Measurements from ENCODE around the gene TMEM163.

Gene TMEM163

DNA sequence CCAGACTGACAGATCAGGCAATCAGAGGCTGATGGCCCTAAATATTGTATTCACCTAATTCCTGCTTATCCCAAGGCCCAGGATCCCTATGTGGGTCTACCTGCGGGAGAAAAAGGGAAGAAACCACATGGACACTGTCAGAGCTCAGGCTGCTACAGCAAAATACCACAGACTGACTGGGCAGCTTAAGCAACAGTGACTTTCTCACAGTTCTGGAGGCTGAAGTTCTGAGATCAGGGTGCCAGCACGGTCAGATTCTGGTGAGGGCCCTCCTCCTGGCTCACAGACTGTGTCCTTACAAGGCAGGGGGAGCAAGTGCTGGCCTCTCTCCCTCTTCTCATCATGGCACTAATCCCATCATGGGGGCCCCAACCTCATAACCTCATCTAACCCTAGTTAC is 181.7 kb downstream of the TMEM163 start:
- H2BK5ac ChIP-seq (ENCODE audit: low read depth, low read length, poor library complexity) = no peak overlapping the region
- no peaks in the 10 kb centered on the region for H3K9me3 ChIP-seq (ENCODE audit: insufficient read depth, low read depth, low read length)
- no peaks in the 10 kb centered on the region for H3K27me3 ChIP-seq (ENCODE audit: insufficient read depth, low read length)
- peak; percentile 75 to 81 for DNase-seq
- no peak overlapping the region for H2BK120ac ChIP-seq (ENCODE audit: insufficient read depth, low read length, poor library complexity)
- H3K4me2 ChIP-seq (ENCODE audit: low read length) = no peak overlapping the region
- H3K9ac ChIP-seq (ENCODE audit: low read length) = no peak overlapping the region
- H3K4me3 ChIP-seq (ENCODE audit: low read depth, low read length) = no peak overlapping the region
- no CpG with 5 or more reads among the region's 2 CpGs for WGBS (ENCODE audit: extremely low coverage, insufficient coverage, insufficient read length)
- no peak overlapping the region for H3K4ac ChIP-seq (ENCODE audit: low read depth, low read length)
- H3K18ac ChIP-seq (ENCODE audit: low read length) = no peak overlapping the region
- H2AFZ ChIP-seq (ENCODE audit: insufficient read depth, low read length, poor library complexity) = no peak overlapping the region
- no peak overlapping the region for H4K8ac ChIP-seq (ENCODE audit: low read depth, low read length)
- H3K27ac ChIP-seq (ENCODE audit: low read depth, low read length) = no peak overlapping the region
- no peaks in the 10 kb centered on the region for H3K79me1 ChIP-seq (ENCODE audit: low read length)
- H2BK12ac ChIP-seq (ENCODE audit: low read length) = no peak overlapping the region
- H3K4me1 ChIP-seq (ENCODE audit: control insufficient read depth in 1 of 2, insufficient read depth in 2 of 2, low read length in 2 of 2) = no peaks in the 10 kb centered on the region
- no peak overlapping the region for H4K91ac ChIP-seq (ENCODE audit: low read depth, low read length)
- no peaks in the 10 kb centered on the region for H3K36me3 ChIP-seq (ENCODE audit: control insufficient read depth in 1 of 2, insufficient read depth in 2 of 2, low read length in 2 of 2)
- H3K14ac ChIP-seq (ENCODE audit: low read length) = no peak overlapping the region
- no peak overlapping the region for H2AK5ac ChIP-seq (ENCODE audit: low read length)
- H3K79me2 ChIP-seq (ENCODE audit: control insufficient read depth, insufficient read depth, low read length, poor library complexity) = no peaks in the 10 kb centered on the region
- H3K23ac ChIP-seq (ENCODE audit: low read length) = no peak overlapping the region
- H4K12ac ChIP-seq (ENCODE audit: low read depth, low read length) = no peak overlapping the region

DNA sequence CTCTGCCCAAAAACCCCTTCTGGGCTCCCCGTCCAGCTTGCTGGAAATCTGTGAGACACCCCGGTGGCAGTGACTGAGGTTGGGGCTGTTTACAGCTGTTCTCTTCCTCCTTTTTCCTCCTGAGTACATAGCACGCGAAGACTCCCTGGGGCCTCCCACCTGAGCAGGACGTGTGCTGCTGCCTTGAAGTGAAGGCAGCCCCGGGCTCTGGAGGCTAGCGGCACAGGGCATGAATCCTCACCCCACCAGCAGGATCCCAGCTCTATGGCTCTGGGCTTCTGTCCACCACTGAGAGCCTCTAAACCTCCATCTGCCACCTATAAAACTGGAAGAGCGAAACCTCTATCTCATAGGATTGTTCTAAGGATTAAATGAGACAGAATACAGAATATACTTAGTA is 182.5 kb downstream of the TMEM163 start:
- WGBS (ENCODE audit: extremely low coverage, insufficient coverage, insufficient read length) = no CpG with 5 or more reads among the region's 8 CpGs
- Histone ChIP-seq H3K4me1 (ENCODE audit: control insufficient read depth in 1 of 2, insufficient read depth in 2 of 2, low read length in 2 of 2) (no peaks in the 10 kb centered on the region), H4K91ac (ENCODE audit: low read depth, low read length) (no peak overlapping the region), H3K4ac (ENCODE audit: low read depth, low read length) (no peak overlapping the region), H3K79me2 (ENCODE audit: control insufficient read depth, insufficient read depth, low read length, poor library complexity) (no peaks in the 10 kb centered on the region), H3K4me3 (ENCODE audit: low read depth, low read length) (no peak overlapping the region), H2BK120ac (ENCODE audit: insufficient read depth, low read length, poor library complexity) (no peak overlapping the region), H2AK5ac (ENCODE audit: low read length) (no peak overlapping the region), H3K27ac (ENCODE audit: low read depth, low read length) (no peak overlapping the region), H3K27me3 (ENCODE audit: insufficient read depth, low read length) (no peaks in the 10 kb centered on the region), H3K18ac (ENCODE audit: low read length) (no peak overlapping the region), H3K23ac (ENCODE audit: low read length) (no peak overlapping the region), H4K12ac (ENCODE audit: low read depth, low read length) (no peak overlapping the region), H3K79me1 (ENCODE audit: low read length) (no peaks in the 10 kb centered on the region), H3K9me3 (ENCODE audit: insufficient read depth, low read depth, low read length) (no peaks in the 10 kb centered on the region), H3K4me2 (ENCODE audit: low read length) (no peak overlapping the region), H3K9ac (ENCODE audit: low read length) (no peak overlapping the region), H2AFZ (ENCODE audit: insufficient read depth, low read length, poor library complexity) (no peak overlapping the region), H4K8ac (ENCODE audit: low read depth, low read length) (no peak overlapping the region), H2BK12ac (ENCODE audit: low read length) (no peak overlapping the region), H3K14ac (ENCODE audit: low read length) (no peak overlapping the region), H3K36me3 (ENCODE audit: control insufficient read depth in 1 of 2, insufficient read depth in 2 of 2, low read length in 2 of 2) (no peaks in the 10 kb centered on the region), H2BK5ac (ENCODE audit: low read depth, low read length, poor library complexity) (no peak overlapping the region)
- DNase-seq = peak; percentile 46 to 49

GRCh38 chr2:134532537-134532936 is 186.3 kb downstream of the TMEM163 start:
- no peaks in the 10 kb centered on the region for H3K4me1 ChIP-seq (ENCODE audit: control insufficient read depth in 1 of 2, insufficient read depth in 2 of 2, low read length in 2 of 2)
- H3K79me1 ChIP-seq (ENCODE audit: low read length) = no peaks in the 10 kb centered on the region
- no peak overlapping the region for H3K14ac ChIP-seq (ENCODE audit: low read length)
- H3K36me3 ChIP-seq (ENCODE audit: control insufficient read depth in 1 of 2, insufficient read depth in 2 of 2, low read length in 2 of 2) = no peaks in the 10 kb centered on the region
- no peak overlapping the region for H2BK120ac ChIP-seq (ENCODE audit: insufficient read depth, low read length, poor library complexity)
- H2AFZ ChIP-seq (ENCODE audit: insufficient read depth, low read length, poor library complexity) = no peak overlapping the region
- H2BK12ac ChIP-seq (ENCODE audit: low read length) = no peak overlapping the region
- no peak overlapping the region for H4K8ac ChIP-seq (ENCODE audit: low read depth, low read length)
- H4K12ac ChIP-seq (ENCODE audit: low read depth, low read length) = no peak overlapping the region
- no peaks in the 10 kb centered on the region for H3K27me3 ChIP-seq (ENCODE audit: insufficient read depth, low read length)
- WGBS (ENCODE audit: extremely low coverage, insufficient coverage, insufficient read length) = no CpG with 5 or more reads among the region's 1 CpG
- no peaks in the 10 kb centered on the region for H3K9me3 ChIP-seq (ENCODE audit: insufficient read depth, low read depth, low read length)
- H3K79me2 ChIP-seq (ENCODE audit: control insufficient read depth, insufficient read depth, low read length, poor library complexity) = no peaks in the 10 kb centered on the region
- no peak overlapping the region for H2BK5ac ChIP-seq (ENCODE audit: low read depth, low read length, poor library complexity)
- no peak overlapping the region for H3K4me3 ChIP-seq (ENCODE audit: low read depth, low read length)
- H3K4ac ChIP-seq (ENCODE audit: low read depth, low read length) = no peak overlapping the region
- H3K4me2 ChIP-seq (ENCODE audit: low read length) = no peak overlapping the region
- no peak overlapping the region for H3K23ac ChIP-seq (ENCODE audit: low read length)
- H2AK5ac ChIP-seq (ENCODE audit: low read length) = no peak overlapping the region
- H3K9ac ChIP-seq (ENCODE audit: low read length) = no peak overlapping the region
- no peak overlapping the region for H3K27ac ChIP-seq (ENCODE audit: low read depth, low read length)
- H4K91ac ChIP-seq (ENCODE audit: low read depth, low read length) = no peak overlapping the region
- H3K18ac ChIP-seq (ENCODE audit: low read length) = no peak overlapping the region
- no peak for DNase-seq

DNA sequence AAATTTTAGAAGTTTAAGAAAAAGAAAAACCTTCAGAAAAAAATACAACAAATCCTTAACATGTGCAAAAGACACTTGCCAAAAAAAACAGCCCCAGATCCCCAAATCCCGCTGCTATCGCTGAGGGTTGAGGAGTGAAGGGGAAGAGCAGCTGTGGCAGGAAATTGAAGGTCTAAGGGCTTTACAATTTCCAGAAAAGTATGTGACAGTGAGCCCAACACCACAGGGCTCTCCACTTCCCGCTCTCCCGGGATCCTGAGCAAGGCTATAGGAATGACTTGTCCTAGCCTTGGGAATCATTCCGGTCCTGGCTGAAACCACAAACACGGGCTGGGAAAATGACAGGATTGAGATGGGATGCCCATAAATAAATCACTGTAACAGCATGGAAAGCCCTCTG is 191.4 kb downstream of the TMEM163 start:
- no peak overlapping the region for H3K9ac ChIP-seq (ENCODE audit: low read length)
- H4K12ac ChIP-seq (ENCODE audit: low read depth, low read length) = no peak overlapping the region
- H2BK120ac ChIP-seq (ENCODE audit: insufficient read depth, low read length, poor library complexity) = no peak overlapping the region
- WGBS (ENCODE audit: extremely low coverage, insufficient coverage, insufficient read length) = no CpG with 5 or more reads among the region's 6 CpGs
- H3K27me3 ChIP-seq (ENCODE audit: insufficient read depth, low read length) = no peaks in the 10 kb centered on the region
- no peak overlapping the region for H3K4ac ChIP-seq (ENCODE audit: low read depth, low read length)
- H3K23ac ChIP-seq (ENCODE audit: low read length) = no peak overlapping the region
- H2BK5ac ChIP-seq (ENCODE audit: low read depth, low read length, poor library complexity) = no peak overlapping the region
- H2AK5ac ChIP-seq (ENCODE audit: low read length) = no peak overlapping the region
- H3K36me3 ChIP-seq (ENCODE audit: control insufficient read depth in 1 of 2, insufficient read depth in 2 of 2, low read length in 2 of 2) = no peaks in the 10 kb centered on the region
- H3K14ac ChIP-seq (ENCODE audit: low read length) = no peak overlapping the region
- no peak overlapping the region for H3K27ac ChIP-seq (ENCODE audit: low read depth, low read length)
- no peaks in the 10 kb centered on the region for H3K79me1 ChIP-seq (ENCODE audit: low read length)
- DNase-seq = no peak
- no peak overlapping the region for H2AFZ ChIP-seq (ENCODE audit: insufficient read depth, low read length, poor library complexity)
- no peak overlapping the region for H3K18ac ChIP-seq (ENCODE audit: low read length)
- no peak overlapping the region for H4K91ac ChIP-seq (ENCODE audit: low read depth, low read length)
- no peaks in the 10 kb centered on the region for H3K79me2 ChIP-seq (ENCODE audit: control insufficient read depth, insufficient read depth, low read length, poor library complexity)
- no peak overlapping the region for H4K8ac ChIP-seq (ENCODE audit: low read depth, low read length)
- no peaks in the 10 kb centered on the region for H3K4me1 ChIP-seq (ENCODE audit: control insufficient read depth in 1 of 2, insufficient read depth in 2 of 2, low read length in 2 of 2)
- no peak overlapping the region for H3K4me2 ChIP-seq (ENCODE audit: low read length)
- no peak overlapping the region for H3K4me3 ChIP-seq (ENCODE audit: low read depth, low read length)
- H2BK12ac ChIP-seq (ENCODE audit: low read length) = no peak overlapping the region
- H3K9me3 ChIP-seq (ENCODE audit: insufficient read depth, low read depth, low read length) = no peaks in the 10 kb centered on the region
